ENCODE data around the gene VPS13A.
"Not testable (repeated sequence)": the region's sequence is repeated elsewhere in the genome, so short reads cannot be mapped to it uniquely, and the experiment has no call there.

Gene VPS13A

DNA sequence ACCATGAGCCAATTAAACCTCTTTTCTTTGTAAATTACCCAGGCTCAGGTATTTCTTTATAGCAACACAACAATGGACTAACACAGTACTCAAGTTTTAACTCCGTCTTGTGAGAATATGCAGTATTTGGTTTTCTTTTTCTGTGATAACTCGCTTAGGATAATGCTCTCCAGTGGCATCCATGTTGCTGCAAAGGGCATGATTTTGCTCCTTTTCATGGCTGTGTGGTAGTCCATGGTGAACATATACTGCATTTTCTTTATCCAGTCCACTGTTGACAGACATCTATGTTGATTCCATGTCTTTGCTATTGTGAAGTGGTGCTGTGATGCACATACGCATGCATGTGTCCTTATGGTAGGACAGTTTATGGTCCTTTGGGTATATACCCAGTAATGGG is 10.9 kb downstream of the VPS13A start:
- DNase-seq = no peak

- DNase-seq = no peak
Measured at GRCh38 chr9:77194423-77194822, 17.1 kb downstream of the VPS13A start.

- DNase-seq = no peak
Measured at GRCh38 chr9:77210116-77210515, 32.8 kb downstream of the VPS13A start.

DNA sequence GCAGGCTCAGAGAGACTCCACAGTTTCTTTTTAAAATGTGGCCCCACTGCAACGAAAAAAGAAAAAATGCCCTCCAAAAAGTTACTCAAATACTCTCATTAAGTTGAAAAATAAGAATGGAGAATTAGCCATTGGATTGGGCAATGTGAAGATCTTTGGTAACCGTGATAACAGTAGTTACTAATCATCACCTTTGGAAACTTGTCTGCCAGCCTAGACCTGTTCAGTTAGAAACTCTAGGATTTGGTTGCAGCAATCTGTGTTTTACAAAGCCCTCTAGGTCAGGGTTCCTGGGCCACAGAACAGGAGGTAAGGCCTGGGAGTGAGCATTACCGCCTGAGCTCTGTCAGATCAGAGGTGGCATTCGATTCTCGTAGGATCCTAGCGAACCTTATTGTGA is 34.2 kb downstream of the VPS13A start:
- no peak for DNase-seq

- no peak for DNase-seq
Measured at GRCh38 chr9:77212801-77213200, 35.5 kb downstream of the VPS13A start.

- no peak for DNase-seq
Measured at GRCh38 chr9:77215874-77216273, 38.5 kb downstream of the VPS13A start.

DNA sequence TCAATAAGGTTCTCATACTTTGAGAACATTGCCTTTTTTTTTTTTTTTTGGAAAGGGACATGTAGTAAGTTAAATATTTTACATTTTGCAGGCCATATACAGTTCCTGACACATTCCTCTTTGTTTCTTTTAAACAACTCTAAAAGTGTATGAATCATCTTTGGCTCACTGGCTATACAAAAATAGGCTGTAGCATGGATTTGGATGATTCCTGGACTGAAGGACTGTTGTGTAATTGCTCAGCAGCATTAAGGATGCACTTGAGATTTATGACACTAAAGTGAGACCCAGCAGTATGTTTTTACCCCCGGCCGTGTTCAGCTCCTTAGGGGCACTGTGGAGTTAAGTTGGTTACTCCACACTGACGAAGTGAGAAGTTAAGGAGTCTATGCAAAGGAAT is 41.3 kb downstream of the VPS13A start:
- DNase-seq = no peak

GRCh38 chr9:77221431-77221830 is 44.1 kb downstream of the VPS13A start:
- DNase-seq = no peak

DNA sequence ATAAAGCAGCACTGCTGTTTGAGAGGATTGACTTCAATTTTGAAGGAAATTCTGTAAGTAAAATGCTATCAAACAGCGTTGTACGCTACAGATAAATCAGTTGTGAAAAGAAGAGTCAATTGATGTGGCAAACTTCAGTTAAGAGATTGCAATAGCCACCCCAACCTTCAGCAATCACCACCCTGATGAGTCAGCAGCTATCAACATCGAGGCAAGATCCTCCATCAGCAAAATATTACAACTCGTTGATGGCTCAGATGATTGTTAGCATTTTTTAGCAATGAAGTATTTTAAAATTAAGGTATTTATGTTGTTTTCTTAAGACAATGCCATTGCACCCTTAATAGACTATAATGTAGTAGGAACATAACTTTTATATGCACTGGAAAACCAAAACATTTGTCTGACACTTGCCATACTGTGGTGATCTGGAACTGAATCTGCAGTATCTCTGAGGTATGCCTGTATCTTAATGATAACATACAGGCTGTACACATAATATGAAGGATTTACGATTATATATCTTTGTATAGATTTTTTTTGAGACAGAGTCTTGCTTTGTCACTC is 47.5 kb downstream of the VPS13A start:
- DNase-seq = no peak

DNA sequence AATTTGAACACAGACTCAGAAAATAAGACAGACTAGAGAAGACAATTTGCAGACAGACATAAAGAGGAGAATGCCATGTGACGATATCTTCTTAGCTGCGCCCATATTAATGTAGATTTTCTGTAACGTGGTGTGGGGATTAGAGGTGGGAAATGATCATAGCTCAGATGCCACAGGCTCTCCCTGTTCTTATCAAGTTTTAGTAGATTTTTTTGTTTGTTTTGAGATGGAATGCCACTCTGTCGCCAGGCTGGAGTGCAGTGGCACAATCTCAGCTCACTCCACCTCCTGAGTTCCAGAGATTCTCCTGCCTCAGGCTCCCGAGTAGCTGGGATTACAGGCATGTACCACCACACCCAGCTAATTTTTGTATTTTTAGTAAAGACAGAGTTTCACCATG is 59.4 kb downstream of the VPS13A start:
- DNase-seq = no peak

- DNase-seq = no peak
Measured at GRCh38 chr9:77237896-77238295, 60.6 kb downstream of the VPS13A start.

DNA sequence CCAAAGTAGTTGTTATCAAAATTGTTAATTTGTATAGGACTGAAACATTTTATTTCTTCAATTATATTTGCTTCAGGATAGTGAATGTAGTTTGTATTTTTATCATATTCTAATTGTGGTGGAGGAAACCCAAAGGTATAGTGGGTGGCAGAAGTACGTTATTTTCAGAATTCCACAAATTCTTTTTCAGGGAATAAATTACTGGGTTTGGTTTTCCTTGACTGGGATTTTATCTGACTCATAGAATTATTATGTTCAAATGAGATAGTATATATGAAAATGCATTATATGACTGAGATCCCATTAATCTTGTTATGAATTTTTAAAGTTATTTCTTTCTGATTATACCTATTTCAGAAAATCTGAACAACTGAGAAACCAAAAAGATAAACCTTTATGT is 73.7 kb downstream of the VPS13A start:
- DNase-seq = no peak

GRCh38 chr9:77257275-77257674 is 79.9 kb downstream of the VPS13A start:
- no peak for DNase-seq

GRCh38 chr9:77261605-77262004 is 84.3 kb downstream of the VPS13A start:
- no peak for DNase-seq

DNA sequence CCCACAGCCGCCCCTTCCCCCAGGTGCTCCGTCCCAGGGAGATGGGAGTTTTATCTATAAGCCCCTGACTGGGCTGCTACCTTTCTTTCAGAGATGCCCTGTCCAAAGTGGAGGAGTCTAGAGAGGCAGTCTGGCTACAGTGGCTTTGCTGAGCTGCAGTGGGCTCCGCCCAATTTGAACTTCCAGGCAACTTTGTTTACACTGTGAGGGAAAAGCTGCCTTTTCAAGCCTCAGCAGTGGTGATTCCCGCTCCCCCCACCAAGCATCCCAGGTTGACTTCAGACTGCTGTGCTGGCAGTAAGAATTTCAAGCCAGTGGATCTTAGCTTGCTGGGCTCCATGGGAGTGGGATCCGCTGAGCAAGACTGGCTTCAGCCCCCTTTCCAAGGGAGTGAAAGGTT is 90.4 kb downstream of the VPS13A start:
- not testable (repeated sequence) for DNase-seq

DNA sequence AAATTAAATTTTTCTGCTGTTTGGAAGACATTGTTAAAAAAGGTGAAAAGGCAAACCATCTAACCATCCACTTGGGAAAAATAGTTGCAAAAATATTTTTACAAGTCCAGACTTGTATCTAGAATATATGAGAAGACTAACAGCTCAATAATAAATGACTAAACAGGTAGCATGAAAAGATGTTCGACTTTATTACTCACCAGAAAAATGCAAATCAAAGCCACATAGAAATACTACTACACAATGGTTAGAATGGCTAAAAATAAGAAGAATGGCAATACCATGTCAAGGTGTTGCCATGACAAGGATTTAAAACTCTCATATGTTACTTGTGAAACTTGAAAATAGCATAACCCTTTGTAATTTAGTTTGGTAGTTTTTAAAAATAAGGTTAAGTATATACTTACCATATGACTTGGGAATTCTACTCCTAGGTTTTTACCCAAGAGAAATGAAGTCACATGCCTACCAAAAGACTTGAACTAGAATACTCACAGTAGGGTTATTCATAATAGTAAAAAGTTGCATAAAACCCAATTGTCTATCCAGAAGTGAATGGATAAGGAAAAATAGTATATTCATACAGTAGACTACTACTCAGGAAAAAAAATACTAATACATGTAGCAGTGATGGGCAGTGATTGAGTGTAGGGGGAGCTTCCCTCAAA is 93.8 kb downstream of the VPS13A start:
- no peak for DNase-seq

DNA sequence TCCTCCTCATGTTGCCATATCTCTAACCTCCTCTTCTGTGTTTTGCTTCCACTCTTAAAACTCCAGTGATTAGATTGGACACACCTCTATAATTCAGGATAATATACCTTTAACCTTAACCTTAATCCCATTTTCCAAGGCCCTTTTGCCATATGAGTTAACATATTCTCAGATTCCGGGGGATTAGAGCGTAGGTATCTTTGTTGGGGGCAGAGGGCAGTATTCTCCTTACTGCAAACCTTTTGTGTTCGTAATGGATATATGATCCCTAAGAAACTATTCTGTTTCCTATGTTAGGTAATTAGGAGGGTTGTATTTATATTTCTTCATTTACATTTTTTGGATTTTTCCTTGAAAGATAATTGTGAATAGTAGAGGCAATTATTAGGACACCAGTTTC is 99.5 kb downstream of the VPS13A start:
- DNase-seq = no peak

- no peak for DNase-seq
Measured at GRCh38 chr9:77277719-77278118, 100.4 kb downstream of the VPS13A start.

DNA sequence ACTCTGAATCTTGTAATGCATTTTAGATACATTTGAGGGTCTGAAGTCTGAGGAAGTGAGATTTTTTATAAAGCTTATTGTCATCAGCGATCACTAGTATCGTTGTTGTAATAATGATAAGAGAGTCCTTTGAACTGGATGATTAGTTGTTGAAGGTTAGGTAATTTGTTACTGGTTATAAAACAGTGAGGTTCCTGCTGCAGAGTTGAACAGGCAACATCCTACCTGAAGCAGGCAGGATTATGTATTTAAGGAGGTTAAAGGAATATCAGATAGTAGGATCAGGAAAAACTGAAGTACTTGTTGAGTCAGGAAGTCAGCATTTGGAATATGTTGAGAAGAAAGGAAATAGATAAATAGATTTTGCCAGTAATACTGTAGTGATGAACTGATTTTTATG is 106.7 kb downstream of the VPS13A start:
- DNase-seq = no peak

- DNase-seq = no peak
Measured at GRCh38 chr9:77284616-77285015, 107.3 kb downstream of the VPS13A start.

GRCh38 chr9:77290373-77290772 is 113.0 kb downstream of the VPS13A start:
- DNase-seq = no peak

DNA sequence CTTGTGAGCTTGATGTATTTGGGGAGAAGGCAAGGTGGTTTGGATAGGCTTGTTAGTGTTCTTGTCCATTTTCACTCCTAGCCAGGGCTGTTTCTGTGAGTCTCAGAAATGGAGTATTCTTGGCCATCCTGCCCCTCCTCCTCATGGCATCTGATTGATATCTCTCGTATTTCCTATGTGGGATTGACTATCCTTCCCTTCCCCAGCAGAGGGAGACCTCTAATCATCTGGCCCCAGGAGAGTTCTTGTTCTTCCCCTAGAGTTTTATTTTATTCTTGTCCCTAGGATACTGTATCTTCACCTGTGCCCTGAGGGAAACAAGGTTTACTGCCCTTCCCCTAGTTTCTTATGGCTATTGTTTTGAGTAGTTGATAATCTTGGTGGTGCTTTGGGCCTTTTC is 114.4 kb downstream of the VPS13A start:
- no peak for DNase-seq

DNA sequence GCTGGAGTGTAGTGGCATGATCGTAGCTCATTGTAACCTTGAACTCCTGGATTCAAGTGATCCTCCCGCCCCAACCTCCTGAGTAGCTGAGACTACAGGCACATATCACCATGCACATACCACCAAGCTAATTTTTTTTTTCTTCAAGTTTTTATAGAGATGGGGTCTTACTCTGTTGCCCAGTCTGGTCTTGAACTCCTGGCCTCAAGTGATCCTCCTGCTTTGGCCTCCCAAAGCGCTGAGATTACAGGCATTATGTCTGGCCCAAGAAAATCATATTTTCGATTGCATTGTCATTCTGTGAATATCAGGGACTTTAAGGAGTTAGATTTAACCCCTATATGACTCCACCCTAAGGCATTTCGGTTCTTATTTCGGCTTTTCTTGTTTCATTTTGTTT is 116.6 kb downstream of the VPS13A start:
- DNase-seq = no peak

GRCh38 chr9:77304543-77304942 is 127.2 kb downstream of the VPS13A start:
- no peak for DNase-seq

Measured in NCI-H1930 (cell line).